ENCODE measurements around the gene RBM12.

The RBM12 gene

DNA sequence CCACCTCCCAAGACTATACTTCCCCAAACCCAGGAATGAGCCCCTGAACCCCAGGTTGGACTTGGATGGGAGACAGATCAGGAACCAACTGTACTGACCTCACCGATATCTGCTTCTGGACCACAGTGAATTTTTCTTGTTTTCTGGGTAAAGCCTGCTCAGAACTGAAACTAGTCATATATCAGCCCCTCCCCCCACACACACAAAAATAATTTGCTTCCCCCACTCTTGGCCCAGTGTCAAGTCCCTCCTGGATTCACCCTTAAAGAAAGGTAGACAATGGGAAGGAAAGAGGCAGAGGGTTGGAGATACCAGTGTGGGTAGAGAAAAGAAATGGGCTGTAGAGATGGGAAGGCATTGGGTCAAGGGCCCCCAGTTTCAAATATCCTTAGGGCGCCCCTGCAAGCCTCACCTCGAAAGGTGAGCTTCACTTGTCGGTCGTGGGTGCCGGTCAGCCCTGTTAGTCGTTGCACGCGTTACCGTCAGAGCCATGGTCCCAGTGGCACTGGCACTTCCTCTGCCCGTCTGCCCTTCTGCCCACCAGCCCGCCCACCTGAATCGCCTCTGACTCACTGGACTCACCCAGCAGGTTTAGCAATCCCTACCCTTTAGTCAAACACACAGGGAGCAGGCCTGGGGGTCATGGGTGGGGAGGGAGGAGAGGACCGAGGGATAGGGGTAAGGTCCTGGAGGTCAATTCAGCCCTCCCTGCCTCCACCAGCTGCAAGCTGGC lies 57.5 kb downstream of the RBM12 start:
- TF ChIP-seq, protein P1, sequence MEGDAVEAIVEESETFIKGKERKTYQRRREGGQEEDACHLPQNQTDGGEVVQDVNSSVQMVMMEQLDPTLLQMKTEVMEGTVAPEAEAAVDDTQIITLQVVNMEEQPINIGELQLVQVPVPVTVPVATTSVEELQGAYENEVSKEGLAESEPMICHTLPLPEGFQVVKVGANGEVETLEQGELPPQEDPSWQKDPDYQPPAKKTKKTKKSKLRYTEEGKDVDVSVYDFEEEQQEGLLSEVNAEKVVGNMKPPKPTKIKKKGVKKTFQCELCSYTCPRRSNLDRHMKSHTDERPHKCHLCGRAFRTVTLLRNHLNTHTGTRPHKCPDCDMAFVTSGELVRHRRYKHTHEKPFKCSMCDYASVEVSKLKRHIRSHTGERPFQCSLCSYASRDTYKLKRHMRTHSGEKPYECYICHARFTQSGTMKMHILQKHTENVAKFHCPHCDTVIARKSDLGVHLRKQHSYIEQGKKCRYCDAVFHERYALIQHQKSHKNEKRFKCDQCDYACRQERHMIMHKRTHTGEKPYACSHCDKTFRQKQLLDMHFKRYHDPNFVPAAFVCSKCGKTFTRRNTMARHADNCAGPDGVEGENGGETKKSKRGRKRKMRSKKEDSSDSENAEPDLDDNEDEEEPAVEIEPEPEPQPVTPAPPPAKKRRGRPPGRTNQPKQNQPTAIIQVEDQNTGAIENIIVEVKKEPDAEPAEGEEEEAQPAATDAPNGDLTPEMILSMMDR (IDR thresholded peaks at IDR 0.05), result no peak

DNA sequence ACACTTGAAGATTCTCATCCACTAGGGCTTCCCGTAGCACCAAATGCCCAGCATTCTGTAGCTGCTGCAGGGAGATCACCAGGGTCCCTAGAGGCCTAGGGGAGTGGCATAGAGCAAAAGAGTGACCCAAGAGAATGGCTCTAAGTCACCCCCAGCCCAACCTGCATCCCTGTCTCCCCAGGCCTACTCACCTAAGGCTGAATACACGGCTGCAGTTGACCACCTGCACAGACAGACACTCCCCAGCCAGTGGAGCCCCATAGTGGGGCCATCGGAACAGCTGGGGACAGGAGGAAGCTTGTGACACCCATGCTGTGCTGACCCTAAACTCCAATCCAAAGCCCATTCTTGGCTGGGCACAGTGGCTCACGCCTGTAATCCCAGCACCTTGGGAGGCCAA lies 58.6 kb downstream of the RBM12 start:
- TF ChIP-seq, protein P1 (IDR thresholded peaks at IDR 0.05), result no peak

DNA sequence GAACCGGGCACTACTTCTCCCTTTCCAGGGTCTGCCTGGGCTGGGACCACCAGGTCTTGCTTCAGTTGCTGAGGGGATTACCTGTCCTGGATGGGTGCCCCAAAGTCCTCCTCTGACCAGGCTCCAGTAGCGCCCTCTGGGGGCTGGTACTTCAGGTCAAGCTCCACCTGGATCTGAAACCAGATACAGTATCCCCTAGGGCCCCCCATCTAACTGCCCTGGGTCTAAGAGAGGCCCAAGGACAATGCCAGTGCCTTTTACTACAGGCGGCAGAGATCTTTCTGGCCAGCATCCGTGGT lies 60.3 kb downstream of the RBM12 start:
- TF ChIP-seq, protein P1 (IDR thresholded peaks at IDR 0.05), result peak; percentile 30

DNA sequence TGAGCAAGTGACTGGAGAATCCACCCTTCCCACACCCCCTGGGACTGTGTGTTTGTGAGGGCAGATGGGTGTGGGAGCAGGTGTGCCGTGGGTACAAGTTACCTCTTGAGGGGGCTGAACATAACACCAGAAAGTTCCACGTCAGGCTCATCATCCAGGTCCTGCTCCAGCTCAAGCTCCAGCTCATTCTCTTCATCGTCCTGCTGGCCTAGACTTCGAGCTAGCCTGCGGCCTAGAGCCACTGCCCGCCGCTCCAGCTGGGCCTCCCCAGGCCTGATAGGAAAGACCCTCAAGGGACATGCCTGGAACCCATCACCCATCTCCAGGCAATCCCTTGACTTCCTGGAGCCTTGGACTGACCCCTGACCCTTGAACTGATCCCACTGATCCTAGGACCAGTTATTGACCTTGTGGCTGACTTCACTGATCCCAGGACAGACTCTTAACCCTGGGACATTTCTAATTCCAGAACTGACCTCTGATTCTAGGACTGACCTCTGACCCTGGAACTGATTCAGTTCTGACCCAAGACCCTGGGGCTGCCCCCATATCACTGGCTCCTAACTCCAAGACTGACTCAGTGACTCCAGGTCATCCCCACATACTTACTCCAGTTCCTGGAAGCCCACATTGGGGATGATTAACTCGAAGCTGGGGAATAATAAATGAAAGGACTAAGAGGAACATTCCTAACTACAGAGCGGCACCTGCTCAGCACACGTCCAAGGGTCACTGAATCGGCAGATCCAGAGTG lies 60.8 kb downstream of the RBM12 start:
- TF ChIP-seq, protein P1 (IDR thresholded peaks at IDR 0.05), result no peak

DNA sequence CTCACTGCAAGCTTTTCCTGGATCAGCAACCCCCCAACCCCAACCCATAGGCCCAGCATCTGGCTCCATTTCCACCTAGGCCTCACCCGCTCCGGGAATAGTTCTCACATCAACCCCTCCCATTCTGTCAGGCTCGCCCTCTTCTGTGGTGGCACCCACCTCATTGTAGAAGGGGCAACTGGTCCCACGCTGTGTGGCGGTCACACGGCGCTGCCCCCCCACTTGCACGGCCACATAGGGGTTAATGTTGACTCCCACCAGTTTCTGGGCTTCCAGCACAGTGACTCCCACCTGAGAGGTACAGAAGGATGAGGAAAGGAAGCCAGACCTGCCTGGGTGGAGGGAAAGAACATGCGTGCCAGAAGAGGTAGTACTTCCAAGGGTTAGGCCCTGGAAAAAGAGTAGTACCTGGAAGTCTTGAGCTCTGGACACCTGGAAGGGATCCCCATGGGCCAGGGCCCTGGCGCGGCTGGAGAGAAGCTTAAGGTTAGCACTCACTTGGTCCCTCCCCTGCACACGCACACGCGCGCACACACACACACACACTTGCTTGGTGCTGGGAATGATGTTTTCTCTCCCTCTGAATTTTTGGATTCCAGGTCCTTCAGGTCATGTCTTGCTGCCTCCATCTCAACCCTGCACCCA lies 61.7 kb downstream of the RBM12 start:
- TF ChIP-seq, protein P1 (IDR thresholded peaks at IDR 0.05), result no peak

DNA sequence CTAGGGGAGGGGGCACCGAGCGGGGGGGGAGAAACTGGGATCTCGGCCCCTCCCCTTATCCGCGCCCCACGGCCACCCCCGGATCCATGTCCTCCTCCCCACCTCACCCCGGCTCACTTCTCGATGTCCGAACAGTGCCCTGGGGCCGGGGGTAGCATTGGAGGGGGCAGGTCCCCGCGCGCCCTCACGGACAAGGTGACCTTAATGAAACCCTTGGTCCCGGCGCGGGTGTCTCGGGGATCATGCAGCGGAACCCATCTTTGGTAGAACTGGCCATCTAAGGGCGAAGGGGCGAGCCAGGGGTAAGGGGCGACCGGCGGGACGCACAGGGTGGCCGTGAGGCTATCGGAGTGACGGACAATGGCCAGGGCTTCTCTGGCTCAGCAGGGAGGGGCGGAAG lies 62.7 kb downstream of the RBM12 start:
- TF ChIP-seq, protein P1 (IDR thresholded peaks at IDR 0.05), result no peak

DNA sequence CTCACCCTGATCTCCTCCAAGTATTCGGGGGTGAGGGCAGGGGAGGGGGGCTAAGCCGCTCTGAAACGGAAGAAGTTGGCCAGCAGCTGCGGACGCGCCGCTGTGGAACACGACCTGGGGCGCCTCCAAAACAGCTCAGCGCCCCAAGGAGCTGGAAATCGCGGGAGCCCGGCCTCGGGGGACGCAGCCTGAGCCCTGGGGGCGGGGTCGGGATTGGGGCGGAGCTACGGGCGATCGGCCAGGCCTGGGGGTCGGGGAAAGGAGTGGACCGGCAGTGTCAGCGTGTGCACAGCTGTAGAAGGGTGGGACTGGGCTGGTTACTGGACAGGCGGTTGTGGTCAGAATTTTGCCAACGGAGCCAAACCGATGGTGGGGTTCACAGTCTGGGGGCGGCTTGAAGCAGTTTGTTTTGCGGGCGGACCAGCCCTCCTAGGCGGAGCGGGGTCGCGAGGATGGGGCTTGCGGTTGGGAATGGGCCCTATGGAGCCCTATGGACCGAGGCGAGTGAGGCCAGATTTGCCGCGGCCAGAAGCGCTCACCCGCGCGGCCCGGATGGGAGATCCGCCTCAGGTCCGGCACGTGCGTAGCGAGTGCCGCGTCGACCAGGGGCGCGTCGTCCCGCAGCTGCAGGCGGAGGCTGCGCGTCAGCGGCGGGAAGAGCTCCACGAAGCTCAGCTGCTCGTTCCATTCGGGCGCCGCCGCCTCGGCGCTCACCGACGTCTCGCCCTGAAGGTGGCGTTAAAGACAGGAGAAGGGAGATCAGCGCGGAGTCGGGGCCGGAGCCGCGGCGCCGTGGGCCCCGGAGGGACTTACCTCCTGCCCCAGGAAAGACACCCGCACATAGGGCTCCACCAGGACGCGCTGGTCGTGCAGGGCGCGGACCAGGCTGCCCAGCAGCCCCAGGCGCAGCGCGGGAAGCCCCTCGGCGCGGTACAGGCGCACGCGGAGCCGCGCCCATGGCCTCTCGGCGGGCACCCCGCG lies 63.4 kb downstream of the RBM12 start:
- TF ChIP-seq, protein P1 (IDR thresholded peaks at IDR 0.05), result peak; percentile 31; the same call in 1 of the 2 replicates

Measured in LNCAP (cell line).